GM12878 (cell line): ENCODE data around the gene DRC1.

Experiments used
- BHLHE40 ChIP-seq, 2 experiments: fragments of 450-650 bp in 1 of 2; IDR thresholded peaks; 2 replicates each; pipeline ENCODE4 v1.6.1; 2011 to 2017; ENCODE audit warnings: low read depth in 2 of 2, borderline replicate concordance in 1 of 2, improper control_type of control experiment in 1 of 2, low read length in 1 of 2, mild to moderate bottlenecking in 1 of 2
- CBX3 ChIP-seq: fragments of 200-600 bp; sonication (generic); IDR thresholded peaks from 2 replicates; pipeline ENCODE4 v1.6.1; 2016; ENCODE audit warnings: low read depth, borderline replicate concordance
- RCOR1 ChIP-seq: conservative IDR thresholded peaks from 2 replicates; pipeline ENCODE4 v1.6.1; 2012; ENCODE audit warnings: low read depth, low read length, improper control_type of control experiment
- TF ChIP-seq, protein P1 (sequence below), 3 experiments: IDR thresholded peaks in 2 of 3; conservative IDR thresholded peaks in 1 of 3; 2 replicates each; pipeline ENCODE4 v1.5.1; 2011; ENCODE audit warnings: low read depth in 3 of 3, low read length in 3 of 3, mild to moderate bottlenecking in 3 of 3, control low read depth in 2 of 3, moderate library complexity in 2 of 3, inconsistent platforms in 1 of 3, mixed read lengths in 1 of 3; ENCODE audit not compliant: control insufficient read depth in 2 of 3, insufficient read depth in 1 of 3; ENCODE audit errors: extremely low read depth in 1 of 3
- TF ChIP-seq, protein P2 (sequence below): IDR thresholded peaks from 2 replicates; pipeline ENCODE4 v1.6.1; 2012; ENCODE audit warnings: low read length, inconsistent platforms
- TF ChIP-seq, protein P3 (sequence below): fragments of 450-650 bp; IDR thresholded peaks from 2 replicates; pipeline ENCODE4 v1.6.1; 2016; ENCODE audit warnings: mild to moderate bottlenecking

DNA sequence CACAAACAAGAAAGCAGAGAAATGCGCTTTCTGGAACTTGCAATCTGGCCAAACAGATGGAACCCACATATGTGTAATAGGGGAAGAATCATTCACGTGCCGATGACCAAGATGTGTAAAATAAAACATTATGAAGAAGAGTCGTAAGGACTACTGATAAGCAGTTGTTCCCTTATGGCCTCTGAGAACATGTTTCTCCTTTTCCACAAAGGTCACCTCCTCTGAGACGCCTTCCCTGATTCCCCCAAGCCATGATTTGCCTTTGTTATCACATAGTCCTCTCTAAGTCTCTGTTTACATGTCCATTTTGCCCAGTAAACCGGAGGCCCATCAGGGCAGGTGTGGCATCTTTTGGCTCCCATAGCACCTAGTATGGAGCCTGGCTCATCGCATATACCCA, 68.2 kb downstream of the DRC1 start:
- TF ChIP-seq, protein P1, sequence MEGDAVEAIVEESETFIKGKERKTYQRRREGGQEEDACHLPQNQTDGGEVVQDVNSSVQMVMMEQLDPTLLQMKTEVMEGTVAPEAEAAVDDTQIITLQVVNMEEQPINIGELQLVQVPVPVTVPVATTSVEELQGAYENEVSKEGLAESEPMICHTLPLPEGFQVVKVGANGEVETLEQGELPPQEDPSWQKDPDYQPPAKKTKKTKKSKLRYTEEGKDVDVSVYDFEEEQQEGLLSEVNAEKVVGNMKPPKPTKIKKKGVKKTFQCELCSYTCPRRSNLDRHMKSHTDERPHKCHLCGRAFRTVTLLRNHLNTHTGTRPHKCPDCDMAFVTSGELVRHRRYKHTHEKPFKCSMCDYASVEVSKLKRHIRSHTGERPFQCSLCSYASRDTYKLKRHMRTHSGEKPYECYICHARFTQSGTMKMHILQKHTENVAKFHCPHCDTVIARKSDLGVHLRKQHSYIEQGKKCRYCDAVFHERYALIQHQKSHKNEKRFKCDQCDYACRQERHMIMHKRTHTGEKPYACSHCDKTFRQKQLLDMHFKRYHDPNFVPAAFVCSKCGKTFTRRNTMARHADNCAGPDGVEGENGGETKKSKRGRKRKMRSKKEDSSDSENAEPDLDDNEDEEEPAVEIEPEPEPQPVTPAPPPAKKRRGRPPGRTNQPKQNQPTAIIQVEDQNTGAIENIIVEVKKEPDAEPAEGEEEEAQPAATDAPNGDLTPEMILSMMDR (IDR thresholded peaks at IDR 0.05 in 2 of 3, conservative IDR thresholded peaks at IDR 0.05 in 1 of 3; ENCODE audit: control insufficient read depth in 2 of 3, extremely low read depth in 1 of 3, insufficient read depth in 1 of 3, low read depth in 3 of 3, low read length in 3 of 3), result no peak
- no peak for TF ChIP-seq CBX3
- no peak for TF ChIP-seq BHLHE40 (IDR thresholded peaks at IDR 0.05; ENCODE audit: borderline replicate concordance in 1 of 2, low read depth in 2 of 2, low read length in 1 of 2)
- TF ChIP-seq RCOR1, result no peak
- TF ChIP-seq, protein P2, sequence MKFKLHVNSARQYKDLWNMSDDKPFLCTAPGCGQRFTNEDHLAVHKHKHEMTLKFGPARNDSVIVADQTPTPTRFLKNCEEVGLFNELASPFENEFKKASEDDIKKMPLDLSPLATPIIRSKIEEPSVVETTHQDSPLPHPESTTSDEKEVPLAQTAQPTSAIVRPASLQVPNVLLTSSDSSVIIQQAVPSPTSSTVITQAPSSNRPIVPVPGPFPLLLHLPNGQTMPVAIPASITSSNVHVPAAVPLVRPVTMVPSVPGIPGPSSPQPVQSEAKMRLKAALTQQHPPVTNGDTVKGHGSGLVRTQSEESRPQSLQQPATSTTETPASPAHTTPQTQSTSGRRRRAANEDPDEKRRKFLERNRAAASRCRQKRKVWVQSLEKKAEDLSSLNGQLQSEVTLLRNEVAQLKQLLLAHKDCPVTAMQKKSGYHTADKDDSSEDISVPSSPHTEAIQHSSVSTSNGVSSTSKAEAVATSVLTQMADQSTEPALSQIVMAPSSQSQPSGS, result no peak
- TF ChIP-seq, protein P3, sequence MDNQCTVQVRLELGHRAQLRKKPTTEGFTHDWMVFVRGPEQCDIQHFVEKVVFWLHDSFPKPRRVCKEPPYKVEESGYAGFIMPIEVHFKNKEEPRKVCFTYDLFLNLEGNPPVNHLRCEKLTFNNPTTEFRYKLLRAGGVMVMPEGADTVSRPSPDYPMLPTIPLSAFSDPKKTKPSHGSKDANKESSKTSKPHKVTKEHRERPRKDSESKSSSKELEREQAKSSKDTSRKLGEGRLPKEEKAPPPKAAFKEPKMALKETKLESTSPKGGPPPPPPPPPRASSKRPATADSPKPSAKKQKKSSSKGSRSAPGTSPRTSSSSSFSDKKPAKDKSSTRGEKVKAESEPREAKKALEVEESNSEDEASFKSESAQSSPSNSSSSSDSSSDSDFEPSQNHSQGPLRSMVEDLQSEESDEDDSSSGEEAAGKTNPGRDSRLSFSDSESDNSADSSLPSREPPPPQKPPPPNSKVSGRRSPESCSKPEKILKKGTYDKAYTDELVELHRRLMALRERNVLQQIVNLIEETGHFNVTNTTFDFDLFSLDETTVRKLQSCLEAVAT, result no peak
